SK-N-SH (cell line): ENCODE measurements around the gene AP2A2. TPM values are rescaled to one million over a fixed set of nuclear protein-coding genes. Genes with fewer than 3 reads are reported as not detected.
A peak's percentile ranks its signal among the peaks of the same experiment; 100 is the strongest.

Experiments used
- CTCF ChIA-PET: fragments of 300-600, 350-600 bp; formaldehyde crosslinking; extraction: SDS; loops from one replicate; lab custom pipeline; 2021; lab: Yijun Ruan, JAX
- POLR2A ChIA-PET: fragments of 350-600 bp; sonication (Branson Sonifier 250); formaldehyde crosslinking; extraction: SDS; loops from one replicate; lab custom pipeline; 2020; ENCODE audit warnings: antibody characterized with exemption, inconsistent platforms; lab: Yijun Ruan, JAX
- DNase-seq: peaks from one replicate; pipeline ENCODE4 v3.0.0; 2012
- H2AFZ ChIP-seq: fragments of 200-600 bp; sonication (generic); 2 replicates; pipeline ENCODE4 v1.8.1; 2016; ENCODE audit warnings: antibody characterized with exemption, mild to moderate bottlenecking, low read depth
- H3F3A ChIP-seq: fragments of 200-600 bp; sonication (generic); replicated peaks from 2 replicates; pipeline ENCODE3; 2016; ENCODE audit warnings: antibody characterized with exemption, mild to moderate bottlenecking; ENCODE audit not compliant: insufficient read depth
- H3K27ac ChIP-seq, 2 experiments: fragments of 200-500 bp in 1 of 2; fragments of 200-600 bp in 1 of 2; sonication (Bioruptor generic) in 1 of 2; sonication (generic), shearing (Covaris generic) in 1 of 2; 2 replicates each; pipeline versions ENCODE4 v1.5.1 to v1.6.1; 2014 to 2016; ENCODE audit warnings: low read depth in 2 of 2, inconsistent platforms in 1 of 2, low read length in 1 of 2, mild to moderate bottlenecking in 1 of 2, mixed read lengths in 1 of 2
- H3K27me3 ChIP-seq: fragments of 200-600 bp; sonication (generic), shearing (Covaris generic); 2 replicates; pipeline ENCODE4 v1.6.1; 2016; ENCODE audit warnings: mixed run types; ENCODE audit not compliant: insufficient read depth
- H3K36me3 ChIP-seq, 2 experiments: fragments of 200-500 bp in 1 of 2; fragments of 200-600 bp in 1 of 2; sonication (Bioruptor generic) in 1 of 2; sonication (generic) in 1 of 2; replicated peaks in 1 of 2; 2 replicates each; pipeline versions ENCODE3 to v1.5.1; 2014 to 2016; ENCODE audit warnings: low read length in 1 of 2, mild to moderate bottlenecking in 1 of 2; ENCODE audit not compliant: insufficient read depth in 2 of 2, control insufficient read depth in 1 of 2
- H3K4me1 ChIP-seq, 2 experiments: fragments of 200-500 bp in 1 of 2; fragments of 200-600 bp in 1 of 2; sonication (Bioruptor generic) in 1 of 2; sonication (generic), shearing (Covaris generic) in 1 of 2; 2 replicates each; pipeline versions ENCODE4 v1.5.1 to v1.6.1; 2014 to 2016; ENCODE audit warnings: low read depth in 1 of 2, low read length in 1 of 2, mixed run types in 1 of 2; ENCODE audit not compliant: insufficient read depth in 2 of 2, control insufficient read depth in 1 of 2
- H3K4me2 ChIP-seq: fragments of 200-600 bp; sonication (generic), shearing (Covaris generic); 2 replicates; pipeline ENCODE4 v1.6.1; 2017; ENCODE audit warnings: mixed run types
- H3K4me3 ChIP-seq, 2 experiments: fragments of 200-500 bp in 1 of 2; fragments of 200-600 bp in 1 of 2; sonication (Bioruptor generic) in 1 of 2; sonication (generic), shearing (Covaris generic) in 1 of 2; 2 replicates each; pipeline versions ENCODE4 v1.5.1 to v1.8.1; 2014 to 2016; ENCODE audit warnings: low read depth in 2 of 2, inconsistent platforms in 1 of 2, low read length in 1 of 2, mild to moderate bottlenecking in 1 of 2, mixed read lengths in 1 of 2, moderate library complexity in 1 of 2
- H3K79me2 ChIP-seq: fragments of 200-600 bp; sonication (generic); 2 replicates; pipeline ENCODE4 v1.8.1; 2017; ENCODE audit warnings: mild to moderate bottlenecking; ENCODE audit not compliant: insufficient read depth
- H3K9ac ChIP-seq: fragments of 200-600 bp; sonication (generic); 2 replicates; pipeline ENCODE4 v1.6.1; 2017; ENCODE audit warnings: mixed run types
- H3K9me2 ChIP-seq: fragments of 200-600 bp; sonication (generic); 2 replicates; pipeline ENCODE4 v1.6.1; 2017; ENCODE audit warnings: mixed run types
- H3K9me3 ChIP-seq: fragments of 200-600 bp; sonication (generic); 2 replicates; pipeline ENCODE4 v1.6.1; 2017; ENCODE audit warnings: mixed run types, mild to moderate bottlenecking, moderate library complexity
- H4K20me1 ChIP-seq: fragments of 200-600 bp; sonication (generic); 2 replicates; pipeline ENCODE4 v1.6.1; 2017; ENCODE audit warnings: mild to moderate bottlenecking, mixed run types; ENCODE audit not compliant: insufficient read depth
- CTCF ChIP-seq: fragments of 200-600 bp; sonication (generic); IDR thresholded peaks from 2 replicates; pipeline ENCODE4 v1.6.1; 2017; ENCODE audit warnings: antibody characterized with exemption, mild to moderate bottlenecking, moderate library complexity
- EZH2phosphoT487 ChIP-seq: fragments of 200-600 bp; sonication (generic); IDR thresholded peaks from 2 replicates; pipeline ENCODE4 v1.6.1; 2017; ENCODE audit warnings: low read depth, mixed run types, mild to moderate bottlenecking, antibody characterized with exemption, moderate library complexity, borderline replicate concordance
- MXI1 ChIP-seq: IDR thresholded peaks from 2 replicates; pipeline ENCODE4 v1.6.1; 2012; ENCODE audit warnings: mild to moderate bottlenecking, low read depth, low read length, improper control_type of control experiment
- NFIC ChIP-seq: IDR thresholded peaks from 2 replicates; pipeline ENCODE4 v1.4.0; 2012; ENCODE audit warnings: borderline replicate concordance
- RAD21 ChIP-seq: IDR thresholded peaks from 2 replicates; pipeline ENCODE4 v1.6.1; 2012; ENCODE audit warnings: mild to moderate bottlenecking, low read length
- RCOR1 ChIP-seq: fragments of 150-350 bp; IDR thresholded peaks from 2 replicates; pipeline ENCODE4 v1.6.1; 2017; ENCODE audit warnings: antibody characterized with exemption, low read length
- REST ChIP-seq: IDR thresholded peaks from 2 replicates; pipeline ENCODE4 v1.6.1; 2012; ENCODE audit warnings: mild to moderate bottlenecking, low read depth, low read length, moderate library complexity
- RFX5 ChIP-seq: IDR thresholded peaks from 2 replicates; pipeline ENCODE4 v1.6.1; 2012; ENCODE audit warnings: mild to moderate bottlenecking, improper control_type of control experiment, low read length
- USF1 ChIP-seq: IDR thresholded peaks from 2 replicates; pipeline ENCODE4 v1.4.0; 2012; ENCODE audit warnings: low read depth, borderline replicate concordance
- ZBTB33 ChIP-seq: IDR thresholded peaks from 2 replicates; pipeline ENCODE4 v1.4.0; 2012; ENCODE audit warnings: low read depth, borderline replicate concordance
- WGBS: methylation state at CpG from one replicate; pipeline ENCODE4 v1.1.6; 2017; ENCODE audit warnings: low lambda C conversion rate; 5-methylcytosine and 5-hydroxymethylcytosine counted together
- polyA plus RNA-seq, 3 experiments: library from polyadenylated mRNA; depleted of rRNA; stranded (reverse); fragments of >200 nt; gene quantifications; 2 replicates each; pipeline ENCODE4 v1.2.3, GENCODE V29; 2012

AP2A2 gene
- polyA plus RNA-seq, 1 of the 3 experiments (the other 2 are of a cell fraction), result 42.7 TPM

- H3K36me3 ChIP-seq, result peaks cover 3 to 5% of the 10 kb centered on the region in 2 experiments
- no peak for TF ChIP-seq RAD21
- no peak for TF ChIP-seq RFX5
- ChIA-PET CTCF (interaction anchor here (0.9 kb wide), 1 partner anchor 142 kb away, joined by 3 read pairs; no protein-coding TSS in a partner anchor), POLR2A (no interaction called here)
- 91% methylated on average over 9 of the region's 11 CpGs for WGBS
- no peak overlapping the region for H2AFZ ChIP-seq
- DNase-seq, result no peak
- peaks cover 0 to 14% of the 10 kb centered on the region in 2 experiments; a peak in 1 of 4 replicates for H3K4me1 ChIP-seq
- no peaks in the 10 kb centered on the region for H3K27me3 ChIP-seq
- no peaks in the 10 kb centered on the region for H3F3A ChIP-seq
- H3K4me2 ChIP-seq, result peak overlapping the region; percentile 91
- H3K4me3 ChIP-seq, result peak overlapping the region; percentile 82 to 95; a peak in 2 of 4 replicates
- no peaks in the 10 kb centered on the region for H3K9me2 ChIP-seq
- peaks cover 35% of the 10 kb centered on the region for H3K79me2 ChIP-seq
- H3K9ac ChIP-seq, result peak overlapping the region; percentile 83; the same call in 1 of the 2 replicates
- no peak overlapping the region for H3K27ac ChIP-seq
- H3K9me3 ChIP-seq, result no peaks in the 10 kb centered on the region
- H4K20me1 ChIP-seq, result 0 out of 2 replicates have a peak, but pooled peaks cover 3% of the 10 kb centered on the region
Measured at GRCh38 chr11:909406-909805, 16.3 kb upstream of the AP2A2 start.

- no peak for DNase-seq
- H3F3A ChIP-seq, result no peaks in the 10 kb centered on the region
- H4K20me1 ChIP-seq, result 0 out of 2 replicates have a peak, but pooled peaks cover 3% of the 10 kb centered on the region
- POLR2A ChIA-PET, result interaction anchor here (0.6 to 1.2 kb wide), 3 partner anchors 9 to 15 kb away, joined by 3 read pairs; no protein-coding TSS in a partner anchor
- peaks cover 0 to 5% of the 10 kb centered on the region in 2 experiments for H3K36me3 ChIP-seq
- H3K9me2 ChIP-seq, result no peaks in the 10 kb centered on the region
- peak overlapping the region in 1 of 2 experiments; percentile 53; a peak in 1 of 4 replicates for H3K27ac ChIP-seq
- no peaks in the 10 kb centered on the region for H3K27me3 ChIP-seq
- peaks cover 35% of the 10 kb centered on the region for H3K79me2 ChIP-seq
- CTCF ChIA-PET, result interaction anchor here (0.6 to 1.2 kb wide), 6 partner anchors 12 to 213 kb away, joined by 3 to 7 read pairs (median 3); no protein-coding TSS in a partner anchor
- H3K9me3 ChIP-seq, result no peaks in the 10 kb centered on the region
- H3K4me3 ChIP-seq, result peak overlapping the region; percentile 82 to 95
- WGBS, result 3% methylated on average over 18 of the region's 38 CpGs
- peak overlapping the region; percentile 91 for H3K4me2 ChIP-seq
- H3K9ac ChIP-seq, result peak overlapping the region; percentile 83
- H3K4me1 ChIP-seq, result peaks cover 0 to 14% of the 10 kb centered on the region in 2 experiments; a peak in 1 of 4 replicates
- H2AFZ ChIP-seq, result peak overlapping the region; percentile 41; the same call in 1 of the 2 replicates
- TF ChIP-seq NFIC, result no peak
- TF ChIP-seq REST, result no peak
- no peak for TF ChIP-seq ZBTB33
- TF ChIP-seq RCOR1, result no peak
- no peak for TF ChIP-seq RFX5
- no peak for TF ChIP-seq USF1
- no peak for TF ChIP-seq EZH2phosphoT487
- TF ChIP-seq MXI1, result no peak
- no peak for TF ChIP-seq CTCF
Measured at GRCh38 chr11:910044-910588, 15.6 kb upstream of the AP2A2 start.
